ENCODE data around the gene HS6ST3. TPM values are rescaled to one million over a fixed set of nuclear protein-coding genes. Genes with fewer than 3 reads are reported as not detected.

The HS6ST3 gene
- total and polyA plus RNA-seq, 8 donors = 0.03 to 0.15 (median 0.10) TPM

DNA sequence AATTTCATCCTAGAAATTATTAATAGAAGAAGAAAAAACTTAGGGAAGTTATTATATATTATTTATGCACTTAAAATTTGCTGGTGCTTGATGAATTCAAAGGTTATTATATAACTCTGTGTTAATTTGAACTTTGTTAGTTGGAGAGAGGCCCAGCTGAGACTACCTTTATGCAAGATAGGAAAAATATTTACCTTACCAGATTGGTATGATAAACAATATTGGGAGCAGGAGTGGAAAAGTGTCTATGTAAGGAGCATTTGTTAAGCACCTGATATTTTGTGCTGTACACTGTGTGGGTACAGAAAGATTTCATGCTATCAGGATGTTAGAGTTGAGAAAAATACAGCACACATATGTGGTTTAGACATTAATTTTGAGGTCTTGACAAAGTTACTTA lies 547.1 kb downstream of the HS6ST3 start:
- H3K27me3 ChIP-seq = no peaks in the 10 kb centered on the region
- H3K4me1 ChIP-seq = no peaks in the 10 kb centered on the region
- DNase-seq = no peak
- peaks cover 0 to 14% of the 10 kb centered on the region in 2 donors for H3K9me3 ChIP-seq
- no peak for ATAC-seq
- H3K36me3 ChIP-seq = no peaks in the 10 kb centered on the region
- H3K4me3 ChIP-seq = no peak overlapping the region
- TF ChIP-seq, protein P1, sequence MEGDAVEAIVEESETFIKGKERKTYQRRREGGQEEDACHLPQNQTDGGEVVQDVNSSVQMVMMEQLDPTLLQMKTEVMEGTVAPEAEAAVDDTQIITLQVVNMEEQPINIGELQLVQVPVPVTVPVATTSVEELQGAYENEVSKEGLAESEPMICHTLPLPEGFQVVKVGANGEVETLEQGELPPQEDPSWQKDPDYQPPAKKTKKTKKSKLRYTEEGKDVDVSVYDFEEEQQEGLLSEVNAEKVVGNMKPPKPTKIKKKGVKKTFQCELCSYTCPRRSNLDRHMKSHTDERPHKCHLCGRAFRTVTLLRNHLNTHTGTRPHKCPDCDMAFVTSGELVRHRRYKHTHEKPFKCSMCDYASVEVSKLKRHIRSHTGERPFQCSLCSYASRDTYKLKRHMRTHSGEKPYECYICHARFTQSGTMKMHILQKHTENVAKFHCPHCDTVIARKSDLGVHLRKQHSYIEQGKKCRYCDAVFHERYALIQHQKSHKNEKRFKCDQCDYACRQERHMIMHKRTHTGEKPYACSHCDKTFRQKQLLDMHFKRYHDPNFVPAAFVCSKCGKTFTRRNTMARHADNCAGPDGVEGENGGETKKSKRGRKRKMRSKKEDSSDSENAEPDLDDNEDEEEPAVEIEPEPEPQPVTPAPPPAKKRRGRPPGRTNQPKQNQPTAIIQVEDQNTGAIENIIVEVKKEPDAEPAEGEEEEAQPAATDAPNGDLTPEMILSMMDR (IDR thresholded peaks at IDR 0.05) = no peak
- no peak overlapping the region for H3K27ac ChIP-seq
- intact Hi-C loops (cut with DNase I) = no loop called here

DNA sequence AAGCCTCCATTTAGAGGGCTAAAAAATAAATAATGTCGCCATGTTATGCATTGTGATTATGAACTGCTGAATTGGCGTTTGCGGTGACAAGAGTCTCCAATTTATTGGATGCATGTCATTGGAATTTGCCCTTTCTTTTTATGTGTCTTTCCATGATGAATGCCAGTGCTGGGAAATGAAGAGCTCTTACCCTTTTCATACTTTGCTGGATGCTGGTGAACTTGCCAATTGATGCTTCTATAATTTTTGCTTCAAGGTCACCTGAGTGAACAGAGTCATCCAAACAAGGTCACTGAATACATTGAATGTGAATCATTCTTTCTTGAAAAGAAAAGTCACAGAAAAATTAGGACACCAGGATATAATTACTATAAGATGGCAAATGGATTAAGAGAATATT lies 556.2 kb downstream of the HS6ST3 start:
- no peak for ATAC-seq
- H3K27me3 ChIP-seq = no peaks in the 10 kb centered on the region
- H3K27ac ChIP-seq = no peak overlapping the region
- H3K4me1 ChIP-seq = no peaks in the 10 kb centered on the region
- TF ChIP-seq, protein P1 (IDR thresholded peaks at IDR 0.05) = no peak
- H3K4me3 ChIP-seq = no peak overlapping the region
- H3K36me3 ChIP-seq = no peaks in the 10 kb centered on the region
- DNase-seq = no peak
- intact Hi-C loops (cut with DNase I) = no loop called here
- peaks cover 0 to 60% of the 10 kb centered on the region in 2 donors for H3K9me3 ChIP-seq

DNA sequence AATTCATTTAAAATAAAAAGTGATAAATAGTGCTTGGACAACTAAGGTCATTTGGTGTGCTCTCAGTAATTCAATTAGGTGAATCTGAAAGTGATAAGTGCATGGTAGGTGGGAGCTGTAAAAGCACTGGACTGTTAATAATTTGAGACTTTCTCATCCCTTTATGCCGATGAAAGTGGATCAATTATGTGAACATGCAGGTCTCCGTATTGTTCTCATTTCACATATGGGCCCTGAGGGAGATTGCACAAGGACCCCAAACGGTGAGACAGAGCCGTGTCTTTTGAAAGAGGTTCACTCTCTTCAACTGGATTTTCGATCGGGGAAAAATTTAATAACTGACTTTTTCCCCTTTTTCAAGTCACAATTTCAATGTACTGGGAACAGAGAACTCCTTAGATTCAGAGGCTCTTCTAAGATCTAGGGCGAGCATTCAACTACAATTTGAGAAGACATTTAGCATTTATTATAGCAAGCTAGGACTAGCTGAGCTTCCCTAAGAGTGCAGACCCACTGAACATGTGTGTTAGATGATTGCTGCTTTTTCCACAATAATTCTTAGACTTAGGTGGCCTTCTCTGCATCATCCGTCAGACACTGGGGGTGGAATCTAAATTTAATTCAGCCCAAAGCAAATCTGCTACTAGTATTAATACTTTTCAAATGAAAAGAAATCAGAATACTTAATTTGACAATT lies 556.8 kb downstream of the HS6ST3 start:
- TF ChIP-seq, protein P1 (IDR thresholded peaks at IDR 0.05) = no peak
- Histone ChIP-seq H3K36me3 (no peaks in the 10 kb centered on the region), H3K4me3 (no peak overlapping the region), H3K27me3 (no peaks in the 10 kb centered on the region), H3K9me3 (peaks cover 0 to 54% of the 10 kb centered on the region in 2 donors), H3K4me1 (no peaks in the 10 kb centered on the region), H3K27ac (no peak overlapping the region)
- no peak for DNase-seq
- no peak for ATAC-seq
- intact Hi-C loops (cut with DNase I) = no loop called here

DNA sequence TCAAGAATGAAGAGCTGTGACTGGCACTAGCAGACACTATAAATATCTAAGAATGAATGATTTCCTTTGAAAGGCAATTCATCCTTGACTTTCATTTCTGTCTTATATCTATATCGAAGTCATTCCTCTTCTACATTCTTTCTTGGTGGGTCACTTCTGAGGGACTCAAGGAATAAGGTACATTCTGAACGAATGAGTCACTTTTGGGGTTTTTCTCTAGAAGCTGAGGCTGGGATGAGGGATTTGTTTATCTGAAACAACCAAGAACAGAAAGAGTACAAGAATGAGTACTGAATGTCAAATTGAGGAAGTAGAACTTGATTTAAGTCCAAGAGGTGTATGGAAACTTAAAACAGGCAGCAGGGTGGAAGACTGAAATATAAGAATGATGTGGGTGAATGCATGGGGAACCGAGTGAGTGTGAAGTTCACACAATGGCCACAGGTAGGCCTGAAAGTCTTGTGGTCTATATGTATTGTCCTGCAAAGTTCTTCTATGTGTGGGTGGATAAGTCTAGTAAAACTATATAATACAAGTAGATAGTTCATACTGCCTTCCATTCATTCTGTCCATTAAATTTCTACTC lies 560.5 kb downstream of the HS6ST3 start:
- no peak overlapping the region for H3K4me3 ChIP-seq
- no peak for DNase-seq
- intact Hi-C loops (cut with DNase I) = no loop called here
- peaks cover 0 to 26% of the 10 kb centered on the region in 2 donors for H3K9me3 ChIP-seq
- no peaks in the 10 kb centered on the region for H3K36me3 ChIP-seq
- no peak overlapping the region for H3K27ac ChIP-seq
- no peaks in the 10 kb centered on the region for H3K4me1 ChIP-seq
- ATAC-seq = no peak
- H3K27me3 ChIP-seq = no peaks in the 10 kb centered on the region
- TF ChIP-seq, protein P1 (IDR thresholded peaks at IDR 0.05) = no peak

DNA sequence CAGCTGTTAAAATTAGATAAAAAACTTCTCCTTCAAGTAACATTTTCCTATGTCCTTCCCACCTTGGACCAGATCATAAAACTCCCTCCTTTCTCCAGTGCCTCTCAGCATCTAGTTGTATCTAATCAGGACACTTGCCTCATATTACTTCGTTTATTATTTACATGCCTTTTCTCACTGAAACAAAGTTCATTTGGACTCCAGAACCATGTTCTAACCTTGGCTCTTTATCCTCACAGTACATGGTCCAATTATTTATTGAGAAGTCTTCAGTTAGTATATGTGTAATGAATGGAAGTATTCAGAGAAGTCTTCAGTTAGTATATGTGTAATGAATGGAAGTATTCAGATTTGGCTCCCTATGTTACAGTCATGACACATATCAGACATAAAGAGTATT lies 561.7 kb downstream of the HS6ST3 start:
- H3K27ac ChIP-seq = no peak overlapping the region
- H3K9me3 ChIP-seq = peaks cover 0 to 16% of the 10 kb centered on the region in 2 donors
- no peaks in the 10 kb centered on the region for H3K4me1 ChIP-seq
- DNase-seq (no peak), ATAC-seq (no peak)
- TF ChIP-seq, protein P1 (IDR thresholded peaks at IDR 0.05) = no peak
- intact Hi-C loops (cut with DNase I) = no loop called here
- no peak overlapping the region for H3K4me3 ChIP-seq
- no peaks in the 10 kb centered on the region for H3K36me3 ChIP-seq
- H3K27me3 ChIP-seq = no peaks in the 10 kb centered on the region
